Gastrocnemius medialis (tissue), 4 donors: ENCODE results near the gene UBAP2L.

Source experiments
- POLR2A ChIP-seq, 2 donors: fragments of 450-650 bp; IDR thresholded peaks; one replicate each; pipeline ENCODE4 v1.6.1; 2017; ENCODE audit warnings: antibody characterized with exemption in 2 of 2, mild to moderate bottlenecking in 2 of 2, moderate library complexity in 2 of 2
- TF ChIP-seq, protein P1 (sequence below), 5 experiments: fragments of 450-650 bp in 3 of 5; fragments of 200-600 bp in 2 of 5; sonication (generic) in 2 of 5; IDR thresholded peaks in 4 of 5; conservative IDR thresholded peaks in 1 of 5; 1 replicate in 4 of 5; 2 replicates in 1 of 5; pipeline ENCODE4 v1.5.1; 2016 to 2019; ENCODE audit warnings: antibody characterized with exemption in 5 of 5, mild to moderate bottlenecking in 3 of 5, moderate library complexity in 3 of 5

DNA sequence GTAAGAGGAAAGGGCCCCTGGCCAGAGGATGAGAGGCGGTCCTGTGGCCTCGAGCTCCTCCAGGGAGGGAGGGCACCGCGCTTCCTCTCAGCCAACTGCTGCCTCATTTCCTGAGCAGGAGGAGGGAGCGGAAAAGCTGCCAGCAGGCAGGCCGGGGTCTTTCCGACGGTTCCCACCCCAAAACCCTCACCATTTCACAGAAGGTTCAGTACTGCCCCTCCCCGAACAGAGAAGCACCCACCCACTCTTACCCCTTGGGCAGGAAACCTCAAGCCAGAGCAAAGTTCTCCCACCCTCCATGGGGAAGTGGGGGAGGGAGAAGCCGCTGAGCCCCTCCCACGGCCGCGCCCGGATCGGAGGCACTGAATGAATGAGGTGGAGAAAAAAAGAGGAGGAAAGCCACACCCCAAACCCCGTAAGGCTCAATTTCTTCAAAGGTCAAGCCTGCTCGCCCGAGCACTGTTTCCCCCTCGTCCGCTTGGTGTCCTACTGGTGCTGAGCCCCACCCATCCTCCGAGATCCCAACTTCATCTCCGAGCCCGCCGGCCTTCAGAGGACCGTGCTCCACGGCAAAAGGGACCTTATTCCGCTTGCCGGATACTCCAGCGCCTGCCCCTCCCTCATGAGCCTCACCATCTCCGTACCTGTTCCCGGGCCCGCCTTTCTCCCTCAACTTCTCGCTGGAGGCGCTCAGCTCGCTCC lies 38.3 kb upstream of the UBAP2L start:
- TF ChIP-seq, protein P1, sequence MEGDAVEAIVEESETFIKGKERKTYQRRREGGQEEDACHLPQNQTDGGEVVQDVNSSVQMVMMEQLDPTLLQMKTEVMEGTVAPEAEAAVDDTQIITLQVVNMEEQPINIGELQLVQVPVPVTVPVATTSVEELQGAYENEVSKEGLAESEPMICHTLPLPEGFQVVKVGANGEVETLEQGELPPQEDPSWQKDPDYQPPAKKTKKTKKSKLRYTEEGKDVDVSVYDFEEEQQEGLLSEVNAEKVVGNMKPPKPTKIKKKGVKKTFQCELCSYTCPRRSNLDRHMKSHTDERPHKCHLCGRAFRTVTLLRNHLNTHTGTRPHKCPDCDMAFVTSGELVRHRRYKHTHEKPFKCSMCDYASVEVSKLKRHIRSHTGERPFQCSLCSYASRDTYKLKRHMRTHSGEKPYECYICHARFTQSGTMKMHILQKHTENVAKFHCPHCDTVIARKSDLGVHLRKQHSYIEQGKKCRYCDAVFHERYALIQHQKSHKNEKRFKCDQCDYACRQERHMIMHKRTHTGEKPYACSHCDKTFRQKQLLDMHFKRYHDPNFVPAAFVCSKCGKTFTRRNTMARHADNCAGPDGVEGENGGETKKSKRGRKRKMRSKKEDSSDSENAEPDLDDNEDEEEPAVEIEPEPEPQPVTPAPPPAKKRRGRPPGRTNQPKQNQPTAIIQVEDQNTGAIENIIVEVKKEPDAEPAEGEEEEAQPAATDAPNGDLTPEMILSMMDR (IDR thresholded peaks at IDR 0.05 in 4 of 5, conservative IDR thresholded peaks at IDR 0.05 in 1 of 5) = no peak
- TF ChIP-seq POLR2A (IDR thresholded peaks at IDR 0.05) = no peak
